ENCODE results near the gene RPS3.
A peak's percentile ranks its signal among the peaks of the same experiment; 100 is the strongest.

The RPS3 gene

DNA sequence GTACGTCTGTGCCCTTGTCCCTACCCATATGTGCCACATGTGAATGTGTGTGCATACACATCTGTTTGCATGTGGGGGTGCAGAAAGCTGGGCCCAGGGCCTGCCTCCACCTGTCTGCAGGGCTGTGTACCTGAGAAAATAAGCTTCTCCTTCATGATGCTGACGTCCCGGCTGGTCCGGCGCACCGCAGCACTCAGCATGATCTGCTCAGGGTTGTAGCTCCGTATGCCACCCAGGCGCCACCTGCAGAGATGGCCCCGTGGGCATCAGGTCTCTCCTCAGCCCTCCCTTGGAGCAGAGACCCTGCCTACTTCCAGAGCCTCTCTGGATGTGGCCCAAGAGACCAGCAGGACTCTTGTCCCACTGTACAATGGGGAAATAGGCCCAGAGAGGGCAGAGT, 37.5 kb downstream of the RPS3 start:
- DNase-seq = no peak

- no peak for DNase-seq
Measured at GRCh38 chr11:75437966-75438659, 38.8 kb downstream of the RPS3 start.

DNA sequence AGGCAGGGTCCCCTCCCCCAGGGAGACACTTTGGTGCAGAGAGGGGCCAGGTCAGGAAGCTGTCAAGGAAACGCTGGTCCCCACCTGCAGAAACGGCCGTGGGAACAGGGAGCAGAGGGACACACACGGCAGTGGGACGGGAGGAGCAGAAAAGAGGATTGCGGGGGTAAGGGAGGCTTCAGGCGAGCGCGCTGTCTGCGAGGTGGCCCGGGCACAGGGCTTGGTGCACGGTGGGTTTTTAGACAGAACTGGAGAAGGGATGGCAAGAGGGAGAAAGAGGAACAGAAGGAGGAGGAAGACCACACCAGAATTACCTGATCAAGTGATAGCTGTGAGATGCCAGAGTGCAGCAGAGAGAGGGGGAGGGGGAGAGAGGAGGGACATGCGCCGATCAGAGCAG, 39.7 kb downstream of the RPS3 start:
- no peak for DNase-seq

DNA sequence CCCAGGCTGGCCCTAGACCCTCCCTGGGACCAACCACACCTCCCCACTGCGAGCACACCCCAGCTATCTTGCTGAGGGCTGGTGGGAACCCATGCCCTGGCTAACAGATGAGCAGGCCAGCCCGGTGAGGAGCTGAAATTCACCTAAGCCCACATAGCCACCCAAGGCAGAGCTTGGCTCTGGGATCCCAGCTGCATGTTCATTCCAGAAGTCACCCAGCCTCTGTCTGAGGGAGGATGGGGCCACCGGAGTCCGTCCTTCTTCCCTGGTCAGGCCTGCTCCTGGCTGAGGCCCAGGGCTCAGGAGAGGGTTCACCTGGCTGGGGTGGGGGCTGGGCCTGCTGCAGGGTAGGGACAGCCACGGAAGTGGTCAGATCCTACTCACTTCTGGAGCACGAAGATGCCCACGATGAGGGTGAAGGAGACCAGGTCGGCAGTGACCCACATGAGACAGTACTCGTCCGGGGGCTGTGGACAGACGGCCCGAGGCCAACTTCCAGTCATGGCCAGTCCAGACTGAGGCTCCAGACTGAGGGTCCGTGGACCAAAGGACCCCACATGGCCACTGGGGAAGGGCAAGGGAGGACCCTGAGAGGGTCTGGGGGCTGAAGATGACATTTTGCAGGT, 40.3 kb downstream of the RPS3 start:
- DNase-seq = no peak

DNA sequence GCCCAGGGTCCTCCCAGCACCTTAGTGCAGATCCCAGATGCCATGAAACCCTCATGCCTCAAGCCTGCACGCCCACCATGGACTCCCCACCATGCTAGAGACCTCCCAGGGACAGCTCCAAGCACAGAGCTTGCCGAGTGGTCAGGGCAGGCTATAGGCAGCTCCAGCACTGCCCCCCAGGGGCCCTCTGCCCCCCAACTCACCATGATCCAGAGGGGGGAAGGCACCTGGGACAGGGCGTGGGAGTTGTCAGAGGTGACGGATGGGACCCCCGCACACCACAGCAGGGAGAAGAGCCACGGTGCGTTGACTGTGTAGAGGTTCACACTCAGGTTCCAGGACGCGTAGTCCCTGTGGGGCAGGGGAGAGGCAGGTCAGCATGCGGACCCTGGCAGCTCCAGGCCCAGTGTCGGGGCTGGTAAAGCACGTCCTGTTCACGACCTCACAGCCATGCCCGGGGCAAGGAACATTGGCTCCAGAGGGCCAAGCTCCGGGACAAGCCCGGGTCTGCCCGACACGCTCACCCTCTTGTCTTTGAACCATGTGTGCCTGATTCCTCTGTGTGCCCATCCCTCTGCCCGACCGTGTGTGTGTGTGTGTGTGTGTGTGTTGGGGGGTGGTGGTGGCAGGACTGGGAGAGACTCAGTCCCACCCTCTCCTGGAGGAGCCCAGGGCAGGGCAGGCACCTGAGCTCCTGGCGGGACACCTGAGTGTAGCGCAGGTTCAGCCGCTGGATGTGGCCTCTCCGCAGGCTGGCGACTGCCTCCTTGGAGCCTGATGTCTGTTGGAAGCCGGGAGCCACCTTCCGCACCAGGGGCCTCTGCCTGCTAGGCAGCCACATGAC, 41.9 kb downstream of the RPS3 start:
- DNase-seq = no peak

DNA sequence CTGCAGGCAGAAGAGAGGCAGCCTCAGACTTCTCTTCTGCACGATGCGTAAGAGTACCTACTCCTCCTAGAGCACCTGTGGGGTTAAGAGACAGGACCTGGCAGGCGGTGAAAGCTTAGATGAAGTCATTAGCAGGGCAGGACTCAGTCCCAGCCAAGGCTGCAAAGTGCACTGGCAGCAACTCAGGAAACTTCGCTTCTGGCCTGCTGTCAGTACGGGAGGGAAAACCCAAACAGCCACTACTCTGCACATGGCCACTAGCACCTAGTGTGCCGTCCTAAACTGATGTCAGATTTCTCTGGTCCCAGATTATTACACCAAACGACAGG, 42.5 kb downstream of the RPS3 start:
- DNase-seq = no peak

- DNase-seq = no peak
Measured at GRCh38 chr11:75442161-75442885, 43.0 kb downstream of the RPS3 start.

GRCh38 chr11:75443043-75443442, 43.7 kb downstream of the RPS3 start:
- DNase-seq = no peak

DNA sequence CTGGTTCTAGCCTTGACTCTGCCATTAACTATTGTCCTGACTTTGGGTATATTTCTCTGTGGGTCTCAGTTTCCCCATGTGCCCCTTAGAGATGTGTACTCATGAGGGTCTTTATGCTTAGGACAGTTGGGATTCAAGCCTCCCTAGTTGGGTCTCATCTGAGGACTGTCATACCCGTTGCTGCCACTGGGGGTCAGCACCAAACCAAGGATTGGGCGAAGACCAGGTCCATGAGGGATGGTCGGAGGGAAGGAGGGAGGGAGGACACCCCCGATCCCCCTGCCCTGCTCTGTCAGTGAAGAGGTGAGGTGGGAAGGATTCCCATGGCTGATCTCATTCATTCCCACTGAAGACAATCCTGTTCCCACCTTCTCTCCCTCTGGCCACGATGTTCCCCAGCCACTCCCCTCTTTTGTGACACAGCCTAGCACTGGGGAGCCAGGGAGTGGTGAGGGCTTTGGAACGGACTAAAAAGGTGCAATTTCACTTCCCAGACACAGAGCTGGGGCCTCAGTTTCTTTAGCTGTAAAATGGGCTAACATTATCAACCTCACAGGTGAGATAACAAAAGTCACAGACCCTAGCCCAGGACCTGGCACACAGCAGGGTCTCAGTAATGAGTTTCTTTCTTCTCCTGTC, 46.1 kb downstream of the RPS3 start:
- peak; percentile 81 to 83 for DNase-seq

GRCh38 chr11:75447415-75447814, 48.1 kb downstream of the RPS3 start:
- no peak for DNase-seq

- DNase-seq = no peak
Measured at GRCh38 chr11:75449271-75449670, 50.0 kb downstream of the RPS3 start.

- DNase-seq = no peak
Measured at GRCh38 chr11:75449776-75450175, 50.5 kb downstream of the RPS3 start.

GRCh38 chr11:75450236-75450635, 50.9 kb downstream of the RPS3 start:
- no peak for DNase-seq

- peak; percentile 47 to 66 for DNase-seq
Measured at GRCh38 chr11:75450826-75451821, 51.8 kb downstream of the RPS3 start.

DNA sequence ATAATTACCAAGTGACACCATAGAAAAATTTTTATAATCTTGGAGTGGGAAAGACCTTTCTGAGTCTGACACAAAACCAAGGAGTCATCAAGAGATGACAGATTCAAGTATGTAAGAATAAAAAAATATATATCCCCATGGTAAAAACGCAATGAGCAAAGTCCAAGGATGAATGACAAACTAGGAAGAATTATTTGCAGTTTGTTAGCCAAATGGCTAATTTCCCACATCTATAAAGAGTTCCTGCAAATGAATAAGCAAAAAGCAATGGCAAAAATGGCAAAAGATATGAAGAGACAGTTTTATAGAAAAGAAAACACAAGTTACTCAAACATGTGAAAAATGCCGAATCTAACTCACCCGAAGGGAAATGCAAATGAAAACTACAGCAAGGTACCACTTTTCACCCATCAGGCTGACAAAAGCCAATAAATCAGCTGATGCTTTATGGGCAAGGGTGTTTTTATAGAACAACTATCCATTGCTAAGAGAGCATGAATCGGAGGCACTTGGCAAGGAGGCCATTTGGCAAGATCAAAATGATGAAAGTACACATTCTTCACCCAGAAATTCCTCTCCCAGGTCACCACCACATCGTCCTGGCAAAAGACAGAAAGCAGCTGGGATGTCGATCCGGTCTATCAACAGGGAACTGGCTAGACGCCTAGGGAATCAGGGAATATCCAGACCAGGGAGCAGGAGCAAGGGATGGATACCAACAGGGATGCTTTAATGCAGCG, 54.8 kb downstream of the RPS3 start:
- no peak for DNase-seq

DNA sequence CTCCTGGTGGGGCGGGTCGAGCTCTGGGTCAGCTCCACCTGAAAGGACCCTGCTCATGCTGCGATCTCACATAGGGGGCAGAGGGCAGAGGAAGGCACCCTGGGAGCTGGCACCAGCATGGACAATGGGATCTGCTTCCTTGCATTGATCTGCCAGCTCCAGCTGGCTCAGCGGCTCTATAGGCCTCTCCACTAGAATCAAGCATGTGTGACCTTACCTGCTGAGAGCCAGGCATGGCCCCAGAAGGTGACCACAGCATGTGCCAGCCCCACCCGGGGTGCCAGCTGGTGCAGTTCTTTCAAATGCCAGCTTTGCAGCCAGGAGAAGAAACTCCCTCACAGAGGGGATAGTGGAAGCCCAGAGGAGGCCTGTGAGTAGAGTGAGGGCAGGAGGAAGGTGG, 55.7 kb downstream of the RPS3 start:
- no peak for DNase-seq
